ENCODE data around the gene RARB. TPM values are rescaled to one million over a fixed set of nuclear protein-coding genes. Genes with fewer than 3 reads are reported as not detected.

Gene RARB
- total and polyA plus RNA-seq, 2 experiments from 2014 or later = 0.14 to 0.42 TPM

DNA sequence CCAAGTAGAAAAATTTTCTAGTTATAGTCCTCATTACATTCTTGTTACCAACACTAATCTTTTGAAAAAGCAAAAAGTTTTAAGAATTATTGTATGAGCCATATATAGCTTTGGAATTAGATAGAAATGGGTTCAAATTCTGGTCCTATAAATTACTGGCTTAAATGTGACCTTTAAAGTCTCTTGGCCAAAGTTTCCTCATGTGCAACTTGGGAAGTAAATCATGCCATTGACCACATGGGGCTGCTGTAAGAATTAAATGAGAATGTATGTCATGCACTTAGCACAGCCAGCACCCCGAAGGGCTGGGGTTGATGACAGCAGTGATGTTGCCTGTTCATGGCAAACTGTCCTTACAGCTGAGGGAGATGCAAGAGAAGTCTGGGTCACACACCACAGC, 128.4 kb downstream of the RARB start:
- Histone ChIP-seq H3K36me3 (ENCODE audit: insufficient read depth) (no peaks in the 10 kb centered on the region), H3K4me1 (ENCODE audit: insufficient read depth) (no peaks in the 10 kb centered on the region), H3F3A (replicated peaks; ENCODE audit: low read depth) (no peaks in the 10 kb centered on the region), H3K4me3 (no peak overlapping the region), H3K9me2 (ENCODE audit: insufficient read depth) (peaks cover 6% of the 10 kb centered on the region; the same call in 1 of the 2 replicates), H4K20me1 (replicated peaks; ENCODE audit: insufficient read depth) (no peaks in the 10 kb centered on the region), H3K79me2 (replicated peaks; ENCODE audit: insufficient read depth) (no peaks in the 10 kb centered on the region), H3K27ac (ENCODE audit: low read depth) (no peak overlapping the region), H3K4me2 (no peak overlapping the region), H2AFZ (no peak overlapping the region), H3K27me3 (ENCODE audit: insufficient read depth) (no peaks in the 10 kb centered on the region)
- Mint-ChIP-seq H3K27ac (no peak overlapping the region), H3K4me3 (no peak overlapping the region), H3K9me3 (no peaks in the 10 kb centered on the region; the same call in 2 of the 3 replicates), H3K27me3 (ENCODE audit: insufficient read depth, low read depth, poor library complexity) (no peaks in the 10 kb centered on the region), H3K36me3 (ENCODE audit: low read depth) (no peaks in the 10 kb centered on the region), H3K4me1 (peaks cover 6% of the 10 kb centered on the region; the same call in 2 of the 3 replicates)
- TF ChIP-seq CREB1 (CRISPR knock-in tag; IDR thresholded peaks at IDR 0.05; ENCODE audit: low read depth) = no peak
- TF ChIP-seq CTCF (conservative IDR thresholded peaks at IDR 0.05; ENCODE audit: low read depth in 2 of 2) = peak in 1 of 2 experiments; percentile 12; a peak in 1 of 4 replicates
- no peak for TF ChIP-seq POLR2AphosphoS5 (IDR thresholded peaks at IDR 0.05; ENCODE audit: low read depth)
- TF ChIP-seq ZNF114 (CRISPR knock-in tag; IDR thresholded peaks at IDR 0.05) = no peak
- no peak for TF ChIP-seq EZH2 (IDR thresholded peaks at IDR 0.05; ENCODE audit: low read depth, unreplicated experiment)
- ATAC-seq (no peak), DNase-seq (ENCODE audit: low spot score) (no peak)

GRCh38 chr3:25557694-25558093, 129.6 kb downstream of the RARB start:
- TF ChIP-seq, protein P1, sequence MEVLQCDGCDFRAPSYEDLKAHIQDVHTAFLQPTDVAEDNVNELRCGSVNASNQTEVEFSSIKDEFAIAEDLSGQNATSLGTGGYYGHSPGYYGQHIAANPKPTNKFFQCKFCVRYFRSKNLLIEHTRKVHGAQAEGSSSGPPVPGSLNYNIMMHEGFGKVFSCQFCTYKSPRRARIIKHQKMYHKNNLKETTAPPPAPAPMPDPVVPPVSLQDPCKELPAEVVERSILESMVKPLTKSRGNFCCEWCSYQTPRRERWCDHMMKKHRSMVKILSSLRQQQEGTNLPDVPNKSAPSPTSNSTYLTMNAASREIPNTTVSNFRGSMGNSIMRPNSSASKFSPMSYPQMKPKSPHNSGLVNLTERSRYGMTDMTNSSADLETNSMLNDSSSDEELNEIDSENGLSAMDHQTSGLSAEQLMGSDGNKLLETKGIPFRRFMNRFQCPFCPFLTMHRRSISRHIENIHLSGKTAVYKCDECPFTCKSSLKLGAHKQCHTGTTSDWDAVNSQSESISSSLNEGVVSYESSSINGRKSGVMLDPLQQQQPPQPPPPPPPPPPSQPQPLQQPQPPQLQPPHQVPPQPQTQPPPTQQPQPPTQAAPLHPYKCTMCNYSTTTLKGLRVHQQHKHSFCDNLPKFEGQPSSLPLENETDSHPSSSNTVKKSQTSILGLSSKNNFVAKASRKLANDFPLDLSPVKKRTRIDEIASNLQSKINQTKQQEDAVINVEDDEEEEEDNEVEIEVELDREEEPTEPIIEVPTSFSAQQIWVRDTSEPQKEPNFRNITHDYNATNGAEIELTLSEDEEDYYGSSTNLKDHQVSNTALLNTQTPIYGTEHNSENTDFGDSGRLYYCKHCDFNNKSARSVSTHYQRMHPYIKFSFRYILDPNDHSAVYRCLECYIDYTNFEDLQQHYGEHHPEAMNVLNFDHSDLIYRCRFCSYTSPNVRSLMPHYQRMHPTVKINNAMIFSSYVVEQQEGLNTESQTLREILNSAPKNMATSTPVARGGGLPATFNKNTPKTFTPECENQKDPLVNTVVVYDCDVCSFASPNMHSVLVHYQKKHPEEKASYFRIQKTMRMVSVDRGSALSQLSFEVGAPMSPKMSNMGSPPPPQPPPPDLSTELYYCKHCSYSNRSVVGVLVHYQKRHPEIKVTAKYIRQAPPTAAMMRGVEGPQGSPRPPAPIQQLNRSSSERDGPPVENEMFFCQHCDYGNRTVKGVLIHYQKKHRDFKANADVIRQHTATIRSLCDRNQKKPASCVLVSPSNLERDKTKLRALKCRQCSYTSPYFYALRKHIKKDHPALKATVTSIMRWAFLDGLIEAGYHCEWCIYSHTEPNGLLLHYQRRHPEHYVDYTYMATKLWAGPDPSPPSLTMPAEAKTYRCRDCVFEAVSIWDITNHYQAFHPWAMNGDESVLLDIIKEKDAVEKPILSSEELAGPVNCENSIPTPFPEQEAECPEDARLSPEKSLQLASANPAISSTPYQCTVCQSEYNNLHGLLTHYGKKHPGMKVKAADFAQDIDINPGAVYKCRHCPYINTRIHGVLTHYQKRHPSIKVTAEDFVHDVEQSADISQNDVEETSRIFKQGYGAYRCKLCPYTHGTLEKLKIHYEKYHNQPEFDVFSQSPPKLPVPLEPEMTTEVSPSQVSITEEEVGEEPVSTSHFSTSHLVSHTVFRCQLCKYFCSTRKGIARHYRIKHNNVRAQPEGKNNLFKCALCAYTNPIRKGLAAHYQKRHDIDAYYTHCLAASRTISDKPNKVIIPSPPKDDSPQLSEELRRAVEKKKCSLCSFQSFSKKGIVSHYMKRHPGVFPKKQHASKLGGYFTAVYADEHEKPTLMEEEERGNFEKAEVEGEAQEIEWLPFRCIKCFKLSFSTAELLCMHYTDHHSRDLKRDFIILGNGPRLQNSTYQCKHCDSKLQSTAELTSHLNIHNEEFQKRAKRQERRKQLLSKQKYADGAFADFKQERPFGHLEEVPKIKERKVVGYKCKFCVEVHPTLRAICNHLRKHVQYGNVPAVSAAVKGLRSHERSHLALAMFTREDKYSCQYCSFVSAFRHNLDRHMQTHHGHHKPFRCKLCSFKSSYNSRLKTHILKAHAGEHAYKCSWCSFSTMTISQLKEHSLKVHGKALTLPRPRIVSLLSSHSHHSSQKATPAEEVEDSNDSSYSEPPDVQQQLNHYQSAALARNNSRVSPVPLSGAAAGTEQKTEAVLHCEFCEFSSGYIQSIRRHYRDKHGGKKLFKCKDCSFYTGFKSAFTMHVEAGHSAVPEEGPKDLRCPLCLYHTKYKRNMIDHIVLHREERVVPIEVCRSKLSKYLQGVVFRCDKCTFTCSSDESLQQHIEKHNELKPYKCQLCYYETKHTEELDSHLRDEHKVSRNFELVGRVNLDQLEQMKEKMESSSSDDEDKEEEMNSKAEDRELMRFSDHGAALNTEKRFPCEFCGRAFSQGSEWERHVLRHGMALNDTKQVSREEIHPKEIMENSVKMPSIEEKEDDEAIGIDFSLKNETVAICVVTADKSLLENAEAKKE (CRISPR knock-in tag; IDR thresholded peaks at IDR 0.05) = no peak
- no peaks in the 10 kb centered on the region for H4K20me1 ChIP-seq (replicated peaks; ENCODE audit: insufficient read depth)
- ATAC-seq = no peak
- H3K36me3 ChIP-seq (ENCODE audit: insufficient read depth) = no peaks in the 10 kb centered on the region
- H3K4me1 Mint-ChIP-seq = peaks cover 6% of the 10 kb centered on the region; the same call in 2 of the 3 replicates
- no peaks in the 10 kb centered on the region for H3K27me3 ChIP-seq (ENCODE audit: insufficient read depth)
- no peak overlapping the region for H2AFZ ChIP-seq
- H3K4me1 ChIP-seq (ENCODE audit: insufficient read depth) = no peaks in the 10 kb centered on the region
- H3K4me2 ChIP-seq = no peak overlapping the region
- no peak overlapping the region for H3K27ac ChIP-seq (ENCODE audit: low read depth)
- no peak for DNase-seq (ENCODE audit: low spot score)
- no peaks in the 10 kb centered on the region for H3K27me3 Mint-ChIP-seq (ENCODE audit: insufficient read depth, low read depth, poor library complexity)
- H3K4me3 ChIP-seq = no peak overlapping the region
- no peak overlapping the region for H3K27ac Mint-ChIP-seq
- H3K9me3 Mint-ChIP-seq = no peaks in the 10 kb centered on the region
- H3K79me2 ChIP-seq (replicated peaks; ENCODE audit: insufficient read depth) = no peaks in the 10 kb centered on the region
- no peaks in the 10 kb centered on the region for H3K36me3 Mint-ChIP-seq (ENCODE audit: low read depth)
- H3F3A ChIP-seq (replicated peaks; ENCODE audit: low read depth) = no peaks in the 10 kb centered on the region
- H3K9me2 ChIP-seq (ENCODE audit: insufficient read depth) = peaks cover 6% of the 10 kb centered on the region; the same call in 1 of the 2 replicates
- H3K4me3 Mint-ChIP-seq = no peak overlapping the region

All from GM23338 (cell line).